Kidney epithelial cell (primary cell): Measurements from ENCODE around the gene DRAP1. TPM values are rescaled to one million over a fixed set of nuclear protein-coding genes. Genes with fewer than 3 reads are reported as not detected.
A peak's percentile ranks its signal among the peaks of the same experiment; 100 is the strongest.

Experiments used
- DNase-seq: peaks from one replicate; pipeline ENCODE4 v3.0.0-alpha.2; 2010; ENCODE audit warnings: low read depth
- H3K27me3 ChIP-seq: 2 replicates; pipeline ENCODE4 v1.6.0; 2011; ENCODE audit warnings: low read length; ENCODE audit not compliant: control insufficient read depth, insufficient read depth
- H3K36me3 ChIP-seq: 2 replicates; pipeline ENCODE4 v1.5.1; 2011; ENCODE audit warnings: low read length; ENCODE audit not compliant: control insufficient read depth, insufficient read depth
- H3K4me3 ChIP-seq: 2 replicates; pipeline ENCODE4 v1.5.1; 2011; ENCODE audit warnings: low read depth, mild to moderate bottlenecking, control low read depth, low read length
- total RNA-seq: library from RNA; depleted of rRNA; stranded (reverse); fragments of >200 nt; gene quantifications from 2 replicates; pipeline ENCODE4 v1.2.3, GENCODE V29; 2015
- TF ChIP-seq, protein P1 (sequence below): IDR thresholded peaks from 2 replicates; pipeline ENCODE4 v1.5.1; 2011; ENCODE audit warnings: mild to moderate bottlenecking, moderate library complexity, low read length, control low read depth, inconsistent platforms; ENCODE audit not compliant: insufficient read depth, poor library complexity, severe bottlenecking

Gene DRAP1
- total RNA-seq, 1 donor from 2014 or later = 141 TPM

- no peaks in the 10 kb centered on the region for H3K36me3 ChIP-seq
- H3K27me3 ChIP-seq = no peaks in the 10 kb centered on the region
- no peak overlapping the region for H3K4me3 ChIP-seq
- TF ChIP-seq, protein P1, sequence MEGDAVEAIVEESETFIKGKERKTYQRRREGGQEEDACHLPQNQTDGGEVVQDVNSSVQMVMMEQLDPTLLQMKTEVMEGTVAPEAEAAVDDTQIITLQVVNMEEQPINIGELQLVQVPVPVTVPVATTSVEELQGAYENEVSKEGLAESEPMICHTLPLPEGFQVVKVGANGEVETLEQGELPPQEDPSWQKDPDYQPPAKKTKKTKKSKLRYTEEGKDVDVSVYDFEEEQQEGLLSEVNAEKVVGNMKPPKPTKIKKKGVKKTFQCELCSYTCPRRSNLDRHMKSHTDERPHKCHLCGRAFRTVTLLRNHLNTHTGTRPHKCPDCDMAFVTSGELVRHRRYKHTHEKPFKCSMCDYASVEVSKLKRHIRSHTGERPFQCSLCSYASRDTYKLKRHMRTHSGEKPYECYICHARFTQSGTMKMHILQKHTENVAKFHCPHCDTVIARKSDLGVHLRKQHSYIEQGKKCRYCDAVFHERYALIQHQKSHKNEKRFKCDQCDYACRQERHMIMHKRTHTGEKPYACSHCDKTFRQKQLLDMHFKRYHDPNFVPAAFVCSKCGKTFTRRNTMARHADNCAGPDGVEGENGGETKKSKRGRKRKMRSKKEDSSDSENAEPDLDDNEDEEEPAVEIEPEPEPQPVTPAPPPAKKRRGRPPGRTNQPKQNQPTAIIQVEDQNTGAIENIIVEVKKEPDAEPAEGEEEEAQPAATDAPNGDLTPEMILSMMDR = no peak
- no peak for DNase-seq
Observed at GRCh38 chr11:65912845-65913244, 6.4 kb upstream of the DRAP1 start.

- Histone ChIP-seq H3K36me3 (no peaks in the 10 kb centered on the region), H3K4me3 (no peak overlapping the region), H3K27me3 (no peaks in the 10 kb centered on the region)
- DNase-seq = no peak
- TF ChIP-seq, protein P1 = no peak
Observed at GRCh38 chr11:65915101-65915820, 4.0 kb upstream of the DRAP1 start.

DNA sequence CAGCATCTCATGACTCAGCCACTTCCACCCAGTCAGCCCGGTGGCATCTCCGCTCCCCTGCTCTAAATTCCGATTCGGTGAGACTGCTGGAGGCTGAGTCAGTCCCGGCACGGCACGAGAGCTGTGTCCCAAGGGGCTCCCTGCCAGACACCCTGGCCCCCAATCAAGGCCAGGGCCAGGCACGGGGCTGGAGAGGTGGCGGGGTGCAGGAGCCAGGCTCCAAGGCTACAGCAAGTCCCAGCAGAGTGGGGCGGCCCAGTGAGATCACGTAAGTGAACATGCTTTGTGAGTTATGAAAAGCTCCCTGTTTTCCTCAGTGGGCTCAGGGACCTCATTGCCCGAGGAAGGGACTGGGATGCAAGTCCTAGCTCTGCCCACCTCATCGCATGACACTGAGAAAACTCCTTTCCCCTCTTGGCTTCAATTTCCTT is 3.4 kb upstream of the DRAP1 start:
- Histone ChIP-seq H3K4me3 (no peak overlapping the region), H3K27me3 (no peaks in the 10 kb centered on the region)
- TF ChIP-seq, protein P1 = no peak

GRCh38 chr11:65916391-65916790 is 2.8 kb upstream of the DRAP1 start:
- TF ChIP-seq, protein P1 = no peak
- no peaks in the 10 kb centered on the region for H3K36me3 ChIP-seq
- DNase-seq = no peak
- no peaks in the 10 kb centered on the region for H3K27me3 ChIP-seq
- H3K4me3 ChIP-seq = no peak overlapping the region

More for the DNA sequence above, 3.4 kb upstream of the DRAP1 start:
- DNase-seq = peak; percentile 93
- H3K36me3 ChIP-seq = no peaks in the 10 kb centered on the region

GRCh38 chr11:65917077-65917433 is 2.2 kb upstream of the DRAP1 start:
- Histone ChIP-seq H3K27me3 (no peaks in the 10 kb centered on the region), H3K36me3 (no peaks in the 10 kb centered on the region), H3K4me3 (no peak overlapping the region)
- DNase-seq = no peak
- TF ChIP-seq, protein P1 = no peak

DNA sequence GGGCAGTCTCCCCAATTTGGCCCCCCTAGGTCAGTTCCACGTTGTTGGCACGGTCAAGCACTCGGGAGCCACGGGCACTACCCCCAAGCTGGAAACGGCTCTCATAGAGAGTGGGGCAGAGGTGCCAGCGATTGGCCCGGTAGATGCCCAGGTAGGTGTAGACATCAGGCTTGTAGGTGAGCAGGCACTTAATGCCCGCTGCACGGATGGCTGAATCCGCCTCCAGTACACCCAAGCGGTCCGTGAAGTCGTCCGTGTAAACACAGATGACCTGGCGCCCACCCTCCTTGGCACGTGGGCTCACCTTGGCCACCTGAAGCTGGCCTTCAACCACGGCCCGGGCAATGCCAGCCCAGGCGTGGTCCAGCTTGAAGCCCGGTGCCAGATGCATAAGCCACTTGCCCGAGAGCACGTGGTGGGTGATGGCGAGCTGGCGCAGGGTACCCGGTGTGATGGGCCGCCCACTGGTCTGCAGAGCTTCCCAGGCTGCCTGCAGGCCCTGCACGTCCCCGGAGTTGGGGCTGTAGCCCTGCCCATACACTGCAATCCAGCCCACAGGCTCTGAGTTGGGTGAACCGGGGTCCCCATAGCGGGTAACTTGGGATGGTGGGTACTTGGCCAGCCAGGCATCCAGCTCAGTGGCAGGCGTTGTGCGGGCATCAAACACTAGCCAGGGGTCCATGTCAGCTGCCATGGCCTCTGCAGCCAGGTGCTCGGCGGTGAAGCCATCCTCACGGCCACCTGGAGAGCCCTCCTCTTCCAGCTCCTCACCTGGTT is 1.6 kb upstream of the DRAP1 start:
- Histone ChIP-seq H3K4me3 (peak overlapping the region; percentile 79), H3K36me3 (no peaks in the 10 kb centered on the region), H3K27me3 (no peaks in the 10 kb centered on the region)
- TF ChIP-seq, protein P1 = no peak
- DNase-seq = no peak
